ENCODE results near the gene NUP210. TPM values are rescaled to one million over a fixed set of nuclear protein-coding genes. Genes with fewer than 3 reads are reported as not detected.

NUP210 gene
- polyA plus RNA-seq, 1 of the 3 experiments (the other 2 are of a cell fraction), result 1.8 TPM

DNA sequence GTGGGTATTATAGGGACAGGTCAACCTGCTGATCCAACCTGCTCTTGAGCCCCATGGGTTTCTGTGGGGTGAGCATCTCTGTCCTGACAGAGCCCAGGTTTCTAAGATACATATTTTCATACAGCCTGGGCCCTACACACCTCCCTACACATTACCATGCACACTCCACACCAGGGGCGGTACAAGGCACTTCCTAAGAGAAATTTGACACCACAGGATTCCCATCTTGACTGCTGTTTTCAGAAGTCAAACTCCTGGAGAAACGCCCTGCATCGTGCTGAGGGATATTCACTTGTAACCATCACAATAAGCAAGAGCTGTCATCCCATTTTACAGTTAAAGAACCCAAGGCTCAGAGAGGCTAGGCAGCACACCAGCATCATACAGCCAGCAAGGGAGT is 50.1 kb downstream of the NUP210 start:
- H3K4me2 ChIP-seq, result no peak overlapping the region
- no peak overlapping the region for H3K9ac ChIP-seq
- H3K27me3 ChIP-seq (ENCODE audit: insufficient read depth), result no peaks in the 10 kb centered on the region
- H3K9me2 ChIP-seq, result no peaks in the 10 kb centered on the region
- DNase-seq, result no peak
- ChIA-PET CTCF (interaction anchor here (0.8 to 1.4 kb wide), 2 partner anchors 8 to 16 kb away, joined by 3 to 4 read pairs; no protein-coding TSS in a partner anchor), POLR2A (no interaction called here)
- H3K4me1 ChIP-seq (ENCODE audit: control insufficient read depth in 1 of 2, insufficient read depth in 2 of 2, low read depth in 1 of 2, low read length in 1 of 2), result no peaks in the 10 kb centered on the region
- no peaks in the 10 kb centered on the region for H4K20me1 ChIP-seq (ENCODE audit: insufficient read depth)
- WGBS (ENCODE audit: low lambda C conversion rate), result 87% methylated on average over 3 of the region's 3 CpGs
- no peaks in the 10 kb centered on the region for H3K36me3 ChIP-seq (replicated peaks in 1 of 2; ENCODE audit: control insufficient read depth in 1 of 2, insufficient read depth in 2 of 2, low read length in 1 of 2)
- no peak overlapping the region for H2AFZ ChIP-seq (ENCODE audit: low read depth)
- no peaks in the 10 kb centered on the region for H3K79me2 ChIP-seq (ENCODE audit: insufficient read depth)
- H3K4me3 ChIP-seq (ENCODE audit: low read depth in 2 of 2, low read length in 1 of 2), result no peak overlapping the region
- no peaks in the 10 kb centered on the region for H3K9me3 ChIP-seq
- TF ChIP-seq, protein P1, sequence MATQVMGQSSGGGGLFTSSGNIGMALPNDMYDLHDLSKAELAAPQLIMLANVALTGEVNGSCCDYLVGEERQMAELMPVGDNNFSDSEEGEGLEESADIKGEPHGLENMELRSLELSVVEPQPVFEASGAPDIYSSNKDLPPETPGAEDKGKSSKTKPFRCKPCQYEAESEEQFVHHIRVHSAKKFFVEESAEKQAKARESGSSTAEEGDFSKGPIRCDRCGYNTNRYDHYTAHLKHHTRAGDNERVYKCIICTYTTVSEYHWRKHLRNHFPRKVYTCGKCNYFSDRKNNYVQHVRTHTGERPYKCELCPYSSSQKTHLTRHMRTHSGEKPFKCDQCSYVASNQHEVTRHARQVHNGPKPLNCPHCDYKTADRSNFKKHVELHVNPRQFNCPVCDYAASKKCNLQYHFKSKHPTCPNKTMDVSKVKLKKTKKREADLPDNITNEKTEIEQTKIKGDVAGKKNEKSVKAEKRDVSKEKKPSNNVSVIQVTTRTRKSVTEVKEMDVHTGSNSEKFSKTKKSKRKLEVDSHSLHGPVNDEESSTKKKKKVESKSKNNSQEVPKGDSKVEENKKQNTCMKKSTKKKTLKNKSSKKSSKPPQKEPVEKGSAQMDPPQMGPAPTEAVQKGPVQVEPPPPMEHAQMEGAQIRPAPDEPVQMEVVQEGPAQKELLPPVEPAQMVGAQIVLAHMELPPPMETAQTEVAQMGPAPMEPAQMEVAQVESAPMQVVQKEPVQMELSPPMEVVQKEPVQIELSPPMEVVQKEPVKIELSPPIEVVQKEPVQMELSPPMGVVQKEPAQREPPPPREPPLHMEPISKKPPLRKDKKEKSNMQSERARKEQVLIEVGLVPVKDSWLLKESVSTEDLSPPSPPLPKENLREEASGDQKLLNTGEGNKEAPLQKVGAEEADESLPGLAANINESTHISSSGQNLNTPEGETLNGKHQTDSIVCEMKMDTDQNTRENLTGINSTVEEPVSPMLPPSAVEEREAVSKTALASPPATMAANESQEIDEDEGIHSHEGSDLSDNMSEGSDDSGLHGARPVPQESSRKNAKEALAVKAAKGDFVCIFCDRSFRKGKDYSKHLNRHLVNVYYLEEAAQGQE (IDR thresholded peaks at IDR 0.05; ENCODE audit: low read depth, low read length), result no peak
- TF ChIP-seq TAF1 (IDR thresholded peaks at IDR 0.05; ENCODE audit: borderline replicate concordance, low read depth, low read length), result no peak
- TF ChIP-seq GABPA (IDR thresholded peaks at IDR 0.05; ENCODE audit: low read depth), result no peak
- no peak for TF ChIP-seq RXRA (IDR thresholded peaks at IDR 0.05; ENCODE audit: borderline replicate concordance, low read depth)
- TF ChIP-seq CHD2 (IDR thresholded peaks at IDR 0.05; ENCODE audit: low read length, partially characterized antibody), result no peak
- no peak for TF ChIP-seq POLR2AphosphoS5 (IDR thresholded peaks at IDR 0.05; ENCODE audit: low read depth, low read length)
- TF ChIP-seq, protein P2, sequence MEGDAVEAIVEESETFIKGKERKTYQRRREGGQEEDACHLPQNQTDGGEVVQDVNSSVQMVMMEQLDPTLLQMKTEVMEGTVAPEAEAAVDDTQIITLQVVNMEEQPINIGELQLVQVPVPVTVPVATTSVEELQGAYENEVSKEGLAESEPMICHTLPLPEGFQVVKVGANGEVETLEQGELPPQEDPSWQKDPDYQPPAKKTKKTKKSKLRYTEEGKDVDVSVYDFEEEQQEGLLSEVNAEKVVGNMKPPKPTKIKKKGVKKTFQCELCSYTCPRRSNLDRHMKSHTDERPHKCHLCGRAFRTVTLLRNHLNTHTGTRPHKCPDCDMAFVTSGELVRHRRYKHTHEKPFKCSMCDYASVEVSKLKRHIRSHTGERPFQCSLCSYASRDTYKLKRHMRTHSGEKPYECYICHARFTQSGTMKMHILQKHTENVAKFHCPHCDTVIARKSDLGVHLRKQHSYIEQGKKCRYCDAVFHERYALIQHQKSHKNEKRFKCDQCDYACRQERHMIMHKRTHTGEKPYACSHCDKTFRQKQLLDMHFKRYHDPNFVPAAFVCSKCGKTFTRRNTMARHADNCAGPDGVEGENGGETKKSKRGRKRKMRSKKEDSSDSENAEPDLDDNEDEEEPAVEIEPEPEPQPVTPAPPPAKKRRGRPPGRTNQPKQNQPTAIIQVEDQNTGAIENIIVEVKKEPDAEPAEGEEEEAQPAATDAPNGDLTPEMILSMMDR (IDR thresholded peaks at IDR 0.05), result no peak
- TF ChIP-seq FOSL2 (IDR thresholded peaks at IDR 0.05; ENCODE audit: borderline replicate concordance, low read depth), result no peak
- no peak for TF ChIP-seq ELF1 (IDR thresholded peaks at IDR 0.05)
- no peak for TF ChIP-seq RFX5 (IDR thresholded peaks at IDR 0.05; ENCODE audit: low read length)
- TF ChIP-seq, protein P3, sequence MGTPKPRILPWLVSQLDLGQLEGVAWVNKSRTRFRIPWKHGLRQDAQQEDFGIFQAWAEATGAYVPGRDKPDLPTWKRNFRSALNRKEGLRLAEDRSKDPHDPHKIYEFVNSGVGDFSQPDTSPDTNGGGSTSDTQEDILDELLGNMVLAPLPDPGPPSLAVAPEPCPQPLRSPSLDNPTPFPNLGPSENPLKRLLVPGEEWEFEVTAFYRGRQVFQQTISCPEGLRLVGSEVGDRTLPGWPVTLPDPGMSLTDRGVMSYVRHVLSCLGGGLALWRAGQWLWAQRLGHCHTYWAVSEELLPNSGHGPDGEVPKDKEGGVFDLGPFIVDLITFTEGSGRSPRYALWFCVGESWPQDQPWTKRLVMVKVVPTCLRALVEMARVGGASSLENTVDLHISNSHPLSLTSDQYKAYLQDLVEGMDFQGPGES (IDR thresholded peaks at IDR 0.05; ENCODE audit: low read depth, low read length), result no peak
- no peak for TF ChIP-seq EP300 (IDR thresholded peaks at IDR 0.05; ENCODE audit: borderline replicate concordance in 1 of 2, low read depth in 1 of 2, low read length in 1 of 2)
- TF ChIP-seq, protein P4, sequence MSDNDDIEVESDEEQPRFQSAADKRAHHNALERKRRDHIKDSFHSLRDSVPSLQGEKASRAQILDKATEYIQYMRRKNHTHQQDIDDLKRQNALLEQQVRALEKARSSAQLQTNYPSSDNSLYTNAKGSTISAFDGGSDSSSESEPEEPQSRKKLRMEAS (IDR thresholded peaks at IDR 0.05; ENCODE audit: low read depth), result no peak
- no peak for TF ChIP-seq FOXM1 (IDR thresholded peaks at IDR 0.05; ENCODE audit: low read depth)
- TF ChIP-seq MXI1 (IDR thresholded peaks at IDR 0.05; ENCODE audit: low read depth, low read length), result no peak
- no peak for TF ChIP-seq MEF2A (IDR thresholded peaks at IDR 0.05; ENCODE audit: borderline replicate concordance, low read depth)
- TF ChIP-seq FOXJ3 (CRISPR knock-in tag; IDR thresholded peaks at IDR 0.05), result no peak
- no peak for TF ChIP-seq SIN3A (IDR thresholded peaks at IDR 0.05; ENCODE audit: borderline replicate concordance, low read depth, low read length)
- no peak for TF ChIP-seq NRF1 (IDR thresholded peaks at IDR 0.05; ENCODE audit: low read depth, low read length)
- no peak overlapping the region for H3K27ac ChIP-seq (ENCODE audit: low read depth in 2 of 2, low read length in 1 of 2)
- no peaks in the 10 kb centered on the region for H3F3A ChIP-seq (replicated peaks; ENCODE audit: insufficient read depth)

All from SK-N-SH (cell line).